ENCODE data around the gene PAQR6.

DNA sequence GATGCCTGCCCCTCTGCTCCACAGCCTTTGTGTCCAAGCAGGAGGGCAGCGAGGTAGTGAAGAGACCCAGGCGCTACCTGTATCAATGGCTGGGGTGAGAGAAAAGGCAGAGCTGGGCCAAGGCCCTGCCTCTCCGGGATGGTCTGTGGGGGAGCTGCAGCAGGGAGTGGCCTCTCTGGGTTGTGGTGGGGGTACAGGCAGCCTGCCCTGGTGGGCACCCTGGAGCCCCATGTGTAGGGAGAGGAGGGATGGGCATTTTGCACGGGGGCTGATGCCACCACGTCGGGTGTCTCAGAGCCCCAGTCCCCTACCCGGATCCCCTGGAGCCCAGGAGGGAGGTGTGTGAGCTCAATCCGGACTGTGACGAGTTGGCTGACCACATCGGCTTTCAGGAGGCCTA lies 5.1 kb downstream of the PAQR6 start:
- no peak for TF ChIP-seq POLR2A (IDR thresholded peaks at IDR 0.05)
- TF ChIP-seq, protein P1, sequence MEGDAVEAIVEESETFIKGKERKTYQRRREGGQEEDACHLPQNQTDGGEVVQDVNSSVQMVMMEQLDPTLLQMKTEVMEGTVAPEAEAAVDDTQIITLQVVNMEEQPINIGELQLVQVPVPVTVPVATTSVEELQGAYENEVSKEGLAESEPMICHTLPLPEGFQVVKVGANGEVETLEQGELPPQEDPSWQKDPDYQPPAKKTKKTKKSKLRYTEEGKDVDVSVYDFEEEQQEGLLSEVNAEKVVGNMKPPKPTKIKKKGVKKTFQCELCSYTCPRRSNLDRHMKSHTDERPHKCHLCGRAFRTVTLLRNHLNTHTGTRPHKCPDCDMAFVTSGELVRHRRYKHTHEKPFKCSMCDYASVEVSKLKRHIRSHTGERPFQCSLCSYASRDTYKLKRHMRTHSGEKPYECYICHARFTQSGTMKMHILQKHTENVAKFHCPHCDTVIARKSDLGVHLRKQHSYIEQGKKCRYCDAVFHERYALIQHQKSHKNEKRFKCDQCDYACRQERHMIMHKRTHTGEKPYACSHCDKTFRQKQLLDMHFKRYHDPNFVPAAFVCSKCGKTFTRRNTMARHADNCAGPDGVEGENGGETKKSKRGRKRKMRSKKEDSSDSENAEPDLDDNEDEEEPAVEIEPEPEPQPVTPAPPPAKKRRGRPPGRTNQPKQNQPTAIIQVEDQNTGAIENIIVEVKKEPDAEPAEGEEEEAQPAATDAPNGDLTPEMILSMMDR (IDR thresholded peaks at IDR 0.05), result no peak
